Posterior vena cava (tissue), 2 donors: ENCODE results near the gene UNC119B. TPM values are rescaled to one million over a fixed set of nuclear protein-coding genes. Genes with fewer than 3 reads are reported as not detected.

ENCODE experiments used
- DNase-seq: peaks from one replicate; pipeline ENCODE4 v3.0.0-alpha.2; 2020; ENCODE audit warnings: low spot score
- intact Hi-C, 2 donors: fragments of 100-400 bp; cut with DNase I; formaldehyde crosslinking; loops; one replicate each; pipeline versions ENCODE4 v1.14.1 to v1.14.2; 2022 to 2023
- total RNA-seq, 2 donors: library from RNA; stranded (reverse); fragmentation: NEBNext Ultra II Directional; extraction: Animal tissue kit (Norgen Biotek cat#: 25700); gene quantifications; one replicate each; pipeline ENCODE4 v1.2.1, GENCODE V29; 2021
- donor health status: DM: yes; HTN: yes; CAD: no.
- donor health status: DM: yes; HTN: yes; CAD: no.

UNC119B gene
- total RNA-seq, 2 donors from 2014 or later = 20.6 to 21.3 TPM

DNA sequence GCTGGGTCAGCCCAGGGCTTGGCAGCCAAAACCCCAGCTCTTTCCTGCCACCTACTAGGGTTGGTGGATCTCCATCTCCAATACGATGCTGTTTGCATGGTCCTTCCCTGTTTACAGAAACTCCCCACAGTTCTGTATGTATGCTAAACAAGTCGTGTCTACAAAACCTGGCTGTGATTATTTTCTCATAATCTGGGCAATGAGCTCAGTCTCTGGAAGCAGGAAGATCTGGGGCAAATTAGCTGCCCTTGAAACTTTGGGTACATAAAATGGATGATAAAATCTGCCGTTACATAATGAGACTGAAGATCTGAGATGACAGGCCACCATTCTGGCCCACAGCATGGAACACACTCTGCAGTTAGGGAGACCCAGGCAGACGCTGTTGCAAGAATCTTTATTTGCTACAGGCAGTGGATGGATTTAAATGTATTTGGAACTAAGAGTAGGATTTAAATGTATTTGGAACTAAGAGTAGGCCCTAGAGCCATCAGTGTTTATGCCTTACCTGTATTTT, 47.0 kb downstream of the UNC119B start:
- no peak for DNase-seq
- intact Hi-C loops = no loop called here

DNA sequence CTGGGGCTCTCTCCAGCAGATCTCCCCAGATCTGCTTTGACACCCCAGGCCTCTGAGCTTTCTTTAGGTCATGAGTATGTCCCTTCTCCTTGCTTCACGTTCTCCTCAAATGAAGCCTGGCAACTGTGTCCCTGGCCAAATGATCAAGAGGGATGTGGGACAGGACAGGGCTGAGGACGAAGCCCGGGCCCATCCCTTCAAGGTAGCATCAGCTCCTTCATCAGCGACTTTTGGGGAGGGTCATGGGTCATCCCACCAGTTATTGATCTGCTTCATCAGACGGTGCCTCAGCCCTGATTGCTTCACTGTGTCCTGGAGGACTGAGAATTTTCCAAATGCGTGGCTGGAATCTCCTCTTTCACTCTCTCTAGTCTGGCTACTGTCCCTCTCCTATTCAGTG, 47.7 kb downstream of the UNC119B start:
- intact Hi-C loops = loop anchor here in 1 of 2 donors (2.0 kb wide), 1 partner anchor 69 kb away; no protein-coding TSS in a partner anchor
- DNase-seq = no peak

DNA sequence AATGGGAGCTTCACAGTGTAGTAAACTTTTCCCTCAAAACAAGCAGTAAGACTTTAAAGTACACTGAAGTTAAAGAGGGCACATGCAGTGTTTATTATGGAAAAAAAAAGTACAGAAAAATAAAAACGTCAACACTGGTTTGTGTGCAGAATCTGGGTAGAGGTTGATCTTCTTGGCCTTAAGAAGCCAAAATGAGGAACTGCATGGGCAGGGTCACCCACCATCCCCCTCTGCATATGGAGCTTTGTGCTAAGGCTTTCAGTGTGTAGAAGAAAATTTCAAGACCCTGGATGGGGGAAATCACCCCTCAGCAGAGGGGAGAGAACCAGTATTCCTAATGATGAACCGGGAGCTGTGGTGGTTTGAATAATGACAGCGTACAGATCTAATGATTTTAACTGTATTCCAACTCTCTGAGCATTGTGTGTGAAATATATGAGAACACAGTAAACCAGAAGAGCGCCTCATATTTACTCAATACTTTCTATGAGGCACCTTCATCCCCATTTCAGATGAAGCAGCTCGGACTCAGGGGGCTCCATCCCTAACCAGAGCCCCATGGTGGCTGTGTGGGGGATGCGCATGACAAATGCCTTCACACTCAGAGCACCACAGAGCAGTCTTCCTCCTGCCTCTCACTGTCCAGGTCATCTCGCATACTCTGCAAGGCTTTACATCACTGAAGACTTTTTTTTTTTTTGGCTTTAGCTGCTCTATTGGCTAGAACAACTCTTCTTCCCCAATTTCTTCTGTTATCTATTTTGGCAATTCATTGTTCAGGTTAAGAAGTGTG, 48.7 kb downstream of the UNC119B start:
- no peak for DNase-seq
- intact Hi-C loops = loop anchor here in 1 of 2 donors (2.0 kb wide), 1 partner anchor 70 kb away; no protein-coding TSS in a partner anchor

DNA sequence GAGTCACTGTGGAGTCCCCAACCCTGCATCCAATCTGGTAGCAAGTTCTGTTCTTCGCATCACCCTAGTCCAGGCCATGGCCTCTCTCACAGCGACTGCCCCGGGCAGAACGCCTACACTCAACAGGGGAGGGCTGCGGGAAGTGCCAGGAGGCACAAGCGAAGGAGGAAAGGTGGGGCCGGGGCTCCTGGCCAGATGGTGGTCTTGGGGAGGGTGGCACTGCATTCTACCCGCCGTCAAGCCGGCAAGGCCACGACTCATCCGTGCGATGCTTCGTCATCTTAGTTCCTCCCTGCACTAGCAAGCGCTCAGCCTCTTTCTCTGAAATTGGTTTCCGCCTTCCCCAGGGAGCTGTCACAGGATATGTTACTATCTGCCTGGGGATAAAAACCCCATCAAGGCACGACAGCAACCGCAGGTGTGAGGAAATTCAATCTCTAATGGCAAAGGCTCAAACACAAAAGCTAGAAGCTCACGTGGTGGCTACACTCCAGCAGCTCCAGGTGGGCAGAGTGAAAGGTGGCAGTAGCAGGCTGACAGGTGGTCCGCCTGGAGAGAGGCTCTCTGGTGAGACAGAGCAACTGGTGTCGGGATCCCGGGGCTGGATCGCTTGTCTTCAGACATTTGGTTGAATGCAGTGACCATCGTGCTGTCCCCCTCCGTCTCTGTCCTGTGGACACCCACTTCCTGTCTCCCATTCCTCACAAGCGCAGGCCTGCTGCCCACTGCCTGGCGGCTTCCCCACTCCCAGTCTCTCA, 49.5 kb downstream of the UNC119B start:
- intact Hi-C loops = loop anchor here in 1 of 2 donors (2.0 kb wide), 1 partner anchor 71 kb away; no protein-coding TSS in a partner anchor
- no peak for DNase-seq

DNA sequence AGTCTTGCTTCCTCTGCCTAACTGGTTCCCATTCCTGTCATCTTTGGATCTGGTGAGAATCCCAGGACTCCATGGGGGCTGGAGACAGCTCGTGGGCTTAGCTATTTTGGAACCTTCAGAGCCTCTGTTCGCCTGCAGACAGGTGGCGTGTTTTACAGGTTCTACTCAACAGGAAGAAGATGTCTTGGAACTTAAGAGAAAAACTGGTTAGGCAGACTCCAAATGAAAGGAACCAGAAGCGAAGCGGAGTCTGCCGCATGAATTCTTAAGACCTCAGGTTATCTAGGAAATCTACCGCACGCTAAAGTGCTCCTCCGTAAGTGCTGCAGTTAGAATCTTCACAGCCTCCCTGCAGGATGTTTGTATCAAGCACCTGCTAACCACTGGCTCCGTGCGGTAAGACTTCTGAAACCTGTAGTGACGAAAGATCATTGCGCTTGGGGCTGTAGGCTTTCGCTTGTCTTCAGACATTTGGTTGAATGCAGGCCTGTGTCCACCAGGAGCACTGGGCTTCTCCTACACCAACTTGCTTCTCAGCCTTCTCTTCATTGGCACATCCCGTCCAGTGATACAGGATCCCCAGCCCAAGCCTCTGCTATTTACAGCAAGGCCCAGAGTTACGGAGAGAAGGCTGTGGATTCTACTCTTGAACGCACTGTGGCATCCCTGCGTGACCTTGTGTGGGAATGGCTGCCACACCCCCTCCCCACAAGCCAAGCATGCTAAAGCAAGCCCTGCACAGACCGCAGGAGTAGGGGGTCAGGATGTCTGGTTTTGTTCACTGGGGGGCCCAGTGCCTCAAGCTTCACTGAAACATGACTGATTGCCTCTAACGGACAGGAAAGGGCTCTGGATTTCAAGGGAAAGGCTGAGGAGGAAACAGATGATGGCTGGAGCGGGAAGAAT, 50.3 kb downstream of the UNC119B start:
- no peak for DNase-seq
- intact Hi-C loops = no loop called here

DNA sequence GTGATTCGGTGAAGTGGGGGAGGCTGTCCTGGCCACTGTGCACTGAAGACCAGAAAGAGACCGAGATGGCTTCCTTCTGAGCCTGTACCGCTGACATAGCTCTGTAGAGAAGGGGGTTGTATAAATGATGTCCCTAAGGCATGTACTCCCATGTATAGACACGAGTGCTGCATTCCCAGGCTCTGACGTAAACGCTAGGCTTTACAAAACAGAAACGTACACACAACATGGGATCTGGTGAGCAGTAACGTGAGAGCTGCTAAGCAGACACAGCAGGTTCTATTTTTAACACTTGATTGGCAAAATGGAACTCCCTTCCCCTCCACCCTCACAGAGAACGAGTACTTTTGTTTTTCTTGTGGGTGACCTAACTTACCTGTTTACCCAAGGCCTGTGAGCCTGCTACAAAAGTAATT, 51.3 kb downstream of the UNC119B start:
- no peak for DNase-seq
- intact Hi-C loops = no loop called here

DNA sequence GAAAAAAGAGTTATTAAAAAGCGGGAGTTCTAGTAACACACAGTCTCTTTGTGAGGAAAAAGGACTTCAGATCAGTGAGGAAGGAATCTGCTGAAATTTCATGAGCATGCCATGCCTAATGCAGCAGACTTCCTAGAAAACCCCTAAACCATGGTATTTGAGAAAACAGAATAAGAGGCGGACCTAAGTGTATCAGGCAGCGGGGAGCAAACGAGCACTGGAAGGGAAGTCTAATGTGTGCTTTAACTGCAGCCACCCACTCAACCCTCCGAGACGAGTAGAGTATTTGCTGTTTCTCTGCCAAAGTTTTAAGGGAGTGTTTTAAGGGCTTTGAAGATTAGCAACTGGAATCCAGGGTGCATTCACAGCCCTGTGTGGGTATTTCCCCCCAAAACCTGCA, 51.8 kb downstream of the UNC119B start:
- intact Hi-C loops = no loop called here

DNA sequence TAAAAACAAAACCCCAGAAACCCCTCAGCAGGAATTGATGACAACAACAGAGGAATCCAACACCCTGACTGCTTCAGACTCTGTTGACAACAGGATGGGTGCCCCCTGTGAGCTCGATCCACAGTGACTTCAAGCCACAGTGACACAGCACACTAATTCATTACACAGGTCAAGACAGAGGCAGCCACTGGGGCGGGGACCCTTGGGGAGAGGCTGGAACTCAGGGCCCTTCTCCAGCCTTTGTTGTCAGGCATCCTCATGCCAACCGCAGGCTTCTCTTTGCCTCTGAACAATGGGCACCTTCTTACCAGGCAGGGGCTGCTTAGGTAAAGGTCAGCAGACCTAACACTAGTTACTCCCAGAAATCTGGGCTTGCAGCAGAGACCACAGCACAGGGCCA, 53.0 kb downstream of the UNC119B start:
- DNase-seq = no peak
- intact Hi-C loops = no loop called here

More for the DNA sequence above, 51.8 kb downstream of the UNC119B start:
- no peak for DNase-seq

DNA sequence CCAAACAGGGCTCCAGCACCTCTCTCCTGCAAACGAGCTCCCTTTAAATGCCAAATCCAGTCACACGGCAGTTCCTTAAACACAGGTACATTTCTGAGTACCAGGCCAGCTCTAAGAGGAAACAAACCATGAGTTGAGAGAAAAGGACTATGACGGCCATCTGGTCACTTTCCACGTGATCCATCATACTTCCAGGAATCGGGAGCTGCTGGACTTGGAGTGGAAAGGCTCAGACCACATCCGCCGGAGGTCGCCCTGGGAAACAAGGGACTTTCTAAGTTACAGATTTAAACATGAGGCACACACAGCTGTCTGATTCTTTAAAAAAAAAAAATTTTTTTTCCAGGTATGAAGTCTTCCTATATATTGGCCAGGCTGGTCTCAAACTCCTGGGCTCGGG, 54.6 kb downstream of the UNC119B start:
- DNase-seq = no peak
- intact Hi-C loops = no loop called here

DNA sequence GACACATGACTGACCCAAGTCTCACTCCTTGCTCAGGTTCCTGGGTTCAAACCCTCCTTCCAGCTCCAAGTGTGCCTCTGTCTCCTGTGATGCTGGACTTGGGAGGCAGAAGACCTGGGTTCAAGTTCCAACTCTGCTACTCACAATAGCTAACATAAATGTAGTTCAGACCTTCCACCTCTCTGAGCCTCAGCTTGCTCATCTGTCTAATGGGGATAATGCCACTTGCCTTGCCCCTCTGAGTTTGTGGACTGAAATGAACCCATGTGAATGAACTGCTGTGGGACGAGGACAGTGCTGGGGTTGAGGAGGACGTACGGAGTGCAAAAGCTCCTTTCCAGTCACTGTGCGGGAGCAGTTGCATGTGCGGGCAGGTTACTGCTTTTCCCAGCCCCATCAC, 56.3 kb downstream of the UNC119B start:
- intact Hi-C loops = no loop called here
- DNase-seq = no peak

DNA sequence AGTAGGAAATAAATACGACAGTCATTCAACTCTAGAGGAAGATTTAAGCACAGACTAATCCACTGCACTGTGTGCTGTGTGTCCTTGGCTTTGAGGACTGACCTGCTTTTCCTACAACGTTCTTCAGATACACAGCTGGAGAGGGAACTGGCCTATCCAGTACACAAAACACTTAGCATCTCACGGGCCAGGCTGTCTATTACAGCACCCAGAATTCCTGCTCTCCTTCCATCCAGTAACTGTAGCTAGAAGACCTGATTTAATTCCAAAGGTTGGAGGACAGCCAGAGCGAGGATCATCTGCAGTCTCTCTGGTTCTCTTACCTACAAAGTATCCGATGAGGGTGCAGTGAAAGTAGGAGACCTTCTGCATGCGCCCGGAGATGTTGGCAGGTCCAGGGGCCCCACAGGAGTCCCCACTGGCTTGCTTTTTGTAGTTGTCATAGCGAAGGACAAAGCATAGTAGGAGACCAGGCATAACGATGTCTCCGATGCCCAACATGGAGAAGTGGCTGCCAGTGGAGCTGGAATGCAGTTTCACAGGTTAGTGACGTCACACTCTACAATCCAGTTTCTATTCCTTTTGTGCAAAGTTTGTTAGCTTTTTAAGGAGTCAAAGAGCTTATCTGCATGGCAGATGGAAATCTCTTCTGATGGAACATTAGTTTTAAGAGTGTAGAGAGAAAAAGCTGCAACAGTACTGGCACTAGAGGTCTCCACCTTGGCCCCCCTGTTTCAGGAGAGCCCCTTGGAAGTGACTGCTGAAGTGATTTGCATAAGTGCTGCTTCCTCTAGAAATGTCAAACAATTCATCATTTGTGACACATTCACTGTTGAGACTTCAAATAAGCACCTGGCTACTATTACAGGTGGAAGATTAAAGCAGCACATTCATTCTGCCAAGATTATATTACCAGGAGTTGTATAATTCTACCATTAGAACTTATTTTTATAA, 57.1 kb downstream of the UNC119B start:
- intact Hi-C loops = loop anchor here in 1 of 2 donors (2.0 kb wide), 2 partner anchors 21 to 45 kb away; no protein-coding TSS in a partner anchor

DNA sequence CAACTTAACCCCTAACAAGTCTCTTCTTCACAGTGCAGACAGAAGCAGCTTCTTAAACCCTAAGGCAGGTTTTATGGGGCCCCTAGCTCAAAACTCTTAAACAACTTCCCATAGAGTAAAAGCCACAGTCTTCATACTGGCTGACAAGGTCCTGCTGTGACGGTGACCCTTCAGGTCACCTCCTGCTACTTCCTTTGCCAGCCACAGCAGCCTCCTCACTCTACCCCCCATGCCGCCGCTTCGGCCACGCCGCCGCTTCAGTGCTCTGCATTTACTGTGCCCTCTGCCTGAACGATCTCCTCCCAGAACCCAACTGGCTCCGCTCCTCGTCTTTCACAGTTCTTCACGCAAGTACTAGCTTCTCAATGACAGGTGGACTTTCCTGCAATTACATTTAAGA, 60.8 kb downstream of the UNC119B start:
- intact Hi-C loops = no loop called here
- no peak for DNase-seq

More for the DNA sequence above, 57.1 kb downstream of the UNC119B start:
- no peak for DNase-seq

Other genes with a start within 250 kb of the UNC119B start
- gene SRSF9, start 240.7 kb upstream of the UNC119B start, total RNA-seq = 10 to 100 TPM; 83.5 to 84.4 TPM
- gene DYNLL1, start 214.3 kb upstream of the UNC119B start, total RNA-seq = 100 to 1,000 TPM; 221 to 343 TPM
- gene COQ5, start 181.3 kb upstream of the UNC119B start, total RNA-seq = 10 to 100 TPM; 15.7 to 21.5 TPM
- gene RNF10, start 176.1 kb upstream of the UNC119B start, total RNA-seq = 100 to 1,000 TPM; 219 to 226 TPM
- 10 to 100 TPM; 19.6 to 28.9 TPM for gene POP5, start 129.1 kb upstream of the UNC119B start, total RNA-seq
- 1 to 10 TPM; 3.3 to 5.5 TPM for gene CABP1, start 69.8 kb upstream of the UNC119B start, total RNA-seq
- gene MLEC, start 23.3 kb upstream of the UNC119B start, total RNA-seq = 100 to 1,000 TPM in 1 of 2 donors, 10 to 100 TPM in 1; 92.5 to 132 TPM
- gene ACADS, start 15.4 kb downstream of the UNC119B start, total RNA-seq = 10 to 100 TPM; 12.3 to 15.7 TPM
- gene SPPL3, start 193.9 kb downstream of the UNC119B start, total RNA-seq = 10 to 100 TPM; 31.6 TPM